HEK293T (cell line): Measurements from ENCODE around the gene KCNB1.

Source experiments
- CTCF ChIA-PET: fragments of 350-600 bp; formaldehyde crosslinking; extraction: SDS; loops from one replicate; lab custom pipeline; 2021; ENCODE audit warnings: antibody characterized with exemption, inconsistent platforms; lab: Yijun Ruan, JAX
- POLR2A ChIA-PET: fragments of 350-600 bp; formaldehyde crosslinking; extraction: SDS; loops from one replicate; lab custom pipeline; 2020; ENCODE audit warnings: antibody characterized with exemption, inconsistent platforms; lab: Yijun Ruan, JAX
- DNase-seq: peaks from one replicate; pipeline ENCODE4 v3.0.0; 2012; ENCODE audit warnings: mixed read lengths; ENCODE audit errors: extremely low spot score
- ARNT ChIP-seq: fragments of 450-650 bp; IDR thresholded peaks from 2 replicates; pipeline ENCODE4 v1.6.1; 2017; ENCODE audit warnings: mild to moderate bottlenecking
- BHLHE40 ChIP-seq: fragments of 450-650 bp; IDR thresholded peaks from 2 replicates; pipeline ENCODE4 v1.6.1; 2016; ENCODE audit warnings: mild to moderate bottlenecking, moderate library complexity, borderline replicate concordance
- CTBP1 ChIP-seq: fragments of 450-650 bp; IDR thresholded peaks from 2 replicates; pipeline ENCODE4 v1.6.1; 2016; ENCODE audit warnings: borderline replicate concordance
- ELF4 ChIP-seq: fragments of 450-650 bp; IDR thresholded peaks from 2 replicates; pipeline ENCODE4 v1.6.1; 2017; ENCODE audit warnings: antibody characterized with exemption
- FOXA1 ChIP-seq: fragments of 450-650 bp; IDR thresholded peaks from 2 replicates; pipeline ENCODE4 v1.6.1; 2016; ENCODE audit warnings: mild to moderate bottlenecking
- FOXK2 ChIP-seq: fragments of 450-650 bp; IDR thresholded peaks from 2 replicates; pipeline ENCODE4 v1.6.1; 2016; ENCODE audit warnings: mild to moderate bottlenecking
- FOXM1 ChIP-seq: fragments of 450-650 bp; IDR thresholded peaks from 2 replicates; pipeline ENCODE4 v1.6.1; 2017; ENCODE audit warnings: mild to moderate bottlenecking, borderline replicate concordance
- HDGF ChIP-seq: fragments of 450-650 bp; IDR thresholded peaks from 2 replicates; pipeline ENCODE4 v1.6.1; 2017; ENCODE audit warnings: antibody characterized with exemption, borderline replicate concordance
- L3MBTL2 ChIP-seq: fragments of 450-650 bp; conservative IDR thresholded peaks from 2 replicates; pipeline ENCODE4 v1.6.1; 2016; ENCODE audit warnings: mild to moderate bottlenecking
- LEF1 ChIP-seq: fragments of 450-650 bp; IDR thresholded peaks from 2 replicates; pipeline ENCODE4 v1.6.1; 2017; ENCODE audit warnings: mild to moderate bottlenecking, borderline replicate concordance
- NFRKB ChIP-seq: fragments of 450-650 bp; IDR thresholded peaks from 2 replicates; pipeline ENCODE4 v1.6.1; 2016; ENCODE audit warnings: mild to moderate bottlenecking, moderate library complexity
- SP1 ChIP-seq: fragments of 450-650 bp; IDR thresholded peaks from 2 replicates; pipeline ENCODE4 v1.6.1; 2017
- SUZ12 ChIP-seq: fragments of 450-650 bp; IDR thresholded peaks from 2 replicates; pipeline ENCODE4 v1.6.1; 2016; ENCODE audit warnings: mild to moderate bottlenecking
- TARDBP ChIP-seq: fragments of 450-650 bp; IDR thresholded peaks from 2 replicates; pipeline ENCODE4 v1.6.1; 2016
- ZNF384 ChIP-seq: fragments of 450-650 bp; IDR thresholded peaks from 2 replicates; pipeline ENCODE4 v1.6.1; 2016
- TF ChIP-seq, protein P1 (sequence below): fragments of 450-650 bp; IDR thresholded peaks from 2 replicates; pipeline ENCODE4 v1.6.1; 2016

The KCNB1 gene

GRCh38 chr20:49348563-49348962 is 133.9 kb downstream of the KCNB1 start:
- POLR2A ChIA-PET: no interaction called here
- CTCF ChIA-PET: interaction anchor here (0.6 kb wide), 1 partner anchor 36 kb away, joined by 3 read pairs; no protein-coding TSS in a partner anchor
- no peak for DNase-seq
- no peak for TF ChIP-seq SUZ12
- no peak for TF ChIP-seq L3MBTL2
- TF ChIP-seq BHLHE40: no peak
- no peak for TF ChIP-seq ELF4
- no peak for TF ChIP-seq LEF1
- TF ChIP-seq, protein P1, sequence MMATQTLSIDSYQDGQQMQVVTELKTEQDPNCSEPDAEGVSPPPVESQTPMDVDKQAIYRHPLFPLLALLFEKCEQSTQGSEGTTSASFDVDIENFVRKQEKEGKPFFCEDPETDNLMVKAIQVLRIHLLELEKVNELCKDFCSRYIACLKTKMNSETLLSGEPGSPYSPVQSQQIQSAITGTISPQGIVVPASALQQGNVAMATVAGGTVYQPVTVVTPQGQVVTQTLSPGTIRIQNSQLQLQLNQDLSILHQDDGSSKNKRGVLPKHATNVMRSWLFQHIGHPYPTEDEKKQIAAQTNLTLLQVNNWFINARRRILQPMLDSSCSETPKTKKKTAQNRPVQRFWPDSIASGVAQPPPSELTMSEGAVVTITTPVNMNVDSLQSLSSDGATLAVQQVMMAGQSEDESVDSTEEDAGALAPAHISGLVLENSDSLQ: no peak
- no peak for TF ChIP-seq ARNT
- no peak for TF ChIP-seq TARDBP
- TF ChIP-seq SP1: no peak
- no peak for TF ChIP-seq FOXK2
- no peak for TF ChIP-seq HDGF
- no peak for TF ChIP-seq FOXA1

DNA sequence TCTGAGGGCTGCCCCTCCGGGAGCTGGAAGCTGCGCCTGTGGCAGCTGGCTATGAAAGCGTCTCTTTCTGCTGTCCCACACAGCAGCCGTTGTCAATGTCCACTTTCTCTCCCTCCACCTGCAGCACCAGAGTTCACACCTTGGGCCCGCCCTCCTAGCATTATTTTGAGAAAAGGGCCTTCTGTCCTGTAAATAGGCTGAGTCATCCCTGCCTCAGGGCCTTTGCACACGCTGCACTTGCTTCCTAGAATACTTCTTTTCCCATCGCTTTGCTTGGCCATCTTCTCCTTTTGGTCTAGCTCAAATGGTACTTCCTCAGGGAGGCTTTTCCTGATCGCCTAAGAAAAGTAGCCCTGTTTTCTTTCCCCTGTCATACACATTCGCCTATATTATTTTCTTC is 135.3 kb downstream of the KCNB1 start:
- no peak for DNase-seq
- ChIA-PET CTCF (no interaction called here), POLR2A (no interaction called here)
- TF ChIP-seq HDGF (no peak), FOXA1 (no peak)

- CTCF ChIA-PET: no interaction called here
- DNase-seq: no peak
- TF ChIP-seq, protein P1: no peak
- TF ChIP-seq ELF4 (no peak), L3MBTL2 (no peak), LEF1 (no peak), NFRKB (no peak), SP1 (no peak), ZNF384 (no peak), FOXA1 (no peak), SUZ12 (no peak), TARDBP (no peak), ARNT (no peak), HDGF (no peak), BHLHE40 (no peak), CTBP1 (no peak), FOXK2 (no peak), FOXM1 (no peak)
- POLR2A ChIA-PET: no interaction called here
Observed at GRCh38 chr20:49346682-49347081, 135.8 kb downstream of the KCNB1 start.

- no peak for DNase-seq
- TF ChIP-seq, protein P1: no peak
- TF ChIP-seq FOXA1: no peak
- TF ChIP-seq ELF4: no peak
- TF ChIP-seq CTBP1: no peak
- no peak for TF ChIP-seq LEF1
- no peak for TF ChIP-seq HDGF
- TF ChIP-seq ARNT: no peak
- no peak for TF ChIP-seq SP1
- no peak for TF ChIP-seq SUZ12
- TF ChIP-seq TARDBP: no peak
- TF ChIP-seq L3MBTL2: no peak
- no peak for TF ChIP-seq BHLHE40
- TF ChIP-seq FOXM1: no peak
- TF ChIP-seq FOXK2: no peak
- TF ChIP-seq ZNF384: no peak
- no peak for TF ChIP-seq NFRKB
- ChIA-PET POLR2A (interaction anchor here (1.0 kb wide), 1 partner anchor 209 kb away, joined by 3 read pairs; no protein-coding TSS in a partner anchor), CTCF (no interaction called here)
Observed at GRCh38 chr20:49345524-49345923, 136.9 kb downstream of the KCNB1 start.

GRCh38 chr20:49344975-49345374 is 137.5 kb downstream of the KCNB1 start:
- no peak for DNase-seq
- ChIA-PET CTCF (interaction anchor here (0.6 kb wide), 1 partner anchor 9 kb away, joined by 3 read pairs; no protein-coding TSS in a partner anchor), POLR2A (interaction anchor here (1.0 kb wide), 1 partner anchor 210 kb away, joined by 3 read pairs; no protein-coding TSS in a partner anchor)
- TF ChIP-seq ELF4 (no peak), ZNF384 (no peak)

DNA sequence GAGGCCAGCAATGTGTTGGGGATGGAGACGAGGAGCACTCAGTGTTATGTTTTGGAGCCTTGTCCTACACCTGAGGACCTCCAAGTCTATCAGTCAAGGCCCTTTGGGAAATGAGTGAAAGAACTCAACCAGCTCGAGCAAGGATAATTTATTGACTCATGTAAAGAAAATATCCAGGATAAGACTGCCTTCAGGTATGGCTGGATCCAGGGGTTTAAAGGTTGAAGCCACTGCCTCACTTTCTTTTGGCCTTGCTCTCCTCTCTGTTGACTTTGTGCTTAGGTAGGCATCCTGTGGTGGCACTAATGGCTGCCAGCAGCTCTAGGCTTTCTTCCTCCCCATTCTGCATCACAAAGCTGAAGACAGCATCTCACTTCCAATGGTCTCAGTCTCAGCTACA is 138.3 kb downstream of the KCNB1 start:
- ChIA-PET POLR2A (no interaction called here), CTCF (interaction anchor here (2.7 kb wide), 1 partner anchor 140 kb away, joined by 10 read pairs; no protein-coding TSS in a partner anchor)
- DNase-seq: no peak
- no peak for TF ChIP-seq CTBP1
- TF ChIP-seq LEF1: no peak
- no peak for TF ChIP-seq SP1
- no peak for TF ChIP-seq ELF4
- TF ChIP-seq SUZ12: no peak
- TF ChIP-seq HDGF: no peak
- TF ChIP-seq FOXM1: no peak
- TF ChIP-seq TARDBP: no peak
- TF ChIP-seq ZNF384: no peak
- TF ChIP-seq, protein P1: no peak
- no peak for TF ChIP-seq BHLHE40
- no peak for TF ChIP-seq ARNT
- no peak for TF ChIP-seq L3MBTL2
- TF ChIP-seq NFRKB: no peak
- TF ChIP-seq FOXK2: no peak
- TF ChIP-seq FOXA1: no peak
